ENCODE measurements around the gene VPS26C. TPM values are rescaled to one million over a fixed set of nuclear protein-coding genes. Genes with fewer than 3 reads are reported as not detected.

VPS26C gene
- polyA plus RNA-seq, 1 of the 3 experiments (the other 2 are of a cell fraction): 34.8 TPM

DNA sequence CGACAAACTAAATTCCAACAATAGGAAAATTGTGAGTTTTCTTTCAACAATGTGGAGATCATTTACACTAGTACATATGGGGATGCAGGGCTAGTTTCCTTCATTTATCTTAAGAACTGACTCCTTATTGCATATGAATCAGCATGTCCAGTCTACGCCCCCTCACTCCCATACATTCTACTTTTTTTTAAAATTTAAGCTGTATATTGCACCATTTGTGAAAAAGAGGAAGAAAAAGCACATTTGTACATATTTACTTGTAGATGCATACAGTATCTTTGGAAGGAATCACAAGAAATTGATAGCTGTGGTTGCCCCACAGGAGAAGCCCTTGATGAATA, 15.9 kb downstream of the VPS26C start:
- no peak overlapping the region for H3K27ac ChIP-seq (ENCODE audit: low read depth in 2 of 2, low read length in 1 of 2)
- TF ChIP-seq, protein P1, sequence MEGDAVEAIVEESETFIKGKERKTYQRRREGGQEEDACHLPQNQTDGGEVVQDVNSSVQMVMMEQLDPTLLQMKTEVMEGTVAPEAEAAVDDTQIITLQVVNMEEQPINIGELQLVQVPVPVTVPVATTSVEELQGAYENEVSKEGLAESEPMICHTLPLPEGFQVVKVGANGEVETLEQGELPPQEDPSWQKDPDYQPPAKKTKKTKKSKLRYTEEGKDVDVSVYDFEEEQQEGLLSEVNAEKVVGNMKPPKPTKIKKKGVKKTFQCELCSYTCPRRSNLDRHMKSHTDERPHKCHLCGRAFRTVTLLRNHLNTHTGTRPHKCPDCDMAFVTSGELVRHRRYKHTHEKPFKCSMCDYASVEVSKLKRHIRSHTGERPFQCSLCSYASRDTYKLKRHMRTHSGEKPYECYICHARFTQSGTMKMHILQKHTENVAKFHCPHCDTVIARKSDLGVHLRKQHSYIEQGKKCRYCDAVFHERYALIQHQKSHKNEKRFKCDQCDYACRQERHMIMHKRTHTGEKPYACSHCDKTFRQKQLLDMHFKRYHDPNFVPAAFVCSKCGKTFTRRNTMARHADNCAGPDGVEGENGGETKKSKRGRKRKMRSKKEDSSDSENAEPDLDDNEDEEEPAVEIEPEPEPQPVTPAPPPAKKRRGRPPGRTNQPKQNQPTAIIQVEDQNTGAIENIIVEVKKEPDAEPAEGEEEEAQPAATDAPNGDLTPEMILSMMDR (IDR thresholded peaks at IDR 0.05): no peak
- TF ChIP-seq RCOR1 (IDR thresholded peaks at IDR 0.05; ENCODE audit: low read length): no peak
- TF ChIP-seq, protein P2, sequence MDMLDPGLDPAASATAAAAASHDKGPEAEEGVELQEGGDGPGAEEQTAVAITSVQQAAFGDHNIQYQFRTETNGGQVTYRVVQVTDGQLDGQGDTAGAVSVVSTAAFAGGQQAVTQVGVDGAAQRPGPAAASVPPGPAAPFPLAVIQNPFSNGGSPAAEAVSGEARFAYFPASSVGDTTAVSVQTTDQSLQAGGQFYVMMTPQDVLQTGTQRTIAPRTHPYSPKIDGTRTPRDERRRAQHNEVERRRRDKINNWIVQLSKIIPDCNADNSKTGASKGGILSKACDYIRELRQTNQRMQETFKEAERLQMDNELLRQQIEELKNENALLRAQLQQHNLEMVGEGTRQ (IDR thresholded peaks at IDR 0.05; ENCODE audit: borderline replicate concordance, low read depth, low read length): no peak
- no peak for TF ChIP-seq TEAD4 (IDR thresholded peaks at IDR 0.05; ENCODE audit: borderline replicate concordance, insufficient read depth)
- TF ChIP-seq, protein P3, sequence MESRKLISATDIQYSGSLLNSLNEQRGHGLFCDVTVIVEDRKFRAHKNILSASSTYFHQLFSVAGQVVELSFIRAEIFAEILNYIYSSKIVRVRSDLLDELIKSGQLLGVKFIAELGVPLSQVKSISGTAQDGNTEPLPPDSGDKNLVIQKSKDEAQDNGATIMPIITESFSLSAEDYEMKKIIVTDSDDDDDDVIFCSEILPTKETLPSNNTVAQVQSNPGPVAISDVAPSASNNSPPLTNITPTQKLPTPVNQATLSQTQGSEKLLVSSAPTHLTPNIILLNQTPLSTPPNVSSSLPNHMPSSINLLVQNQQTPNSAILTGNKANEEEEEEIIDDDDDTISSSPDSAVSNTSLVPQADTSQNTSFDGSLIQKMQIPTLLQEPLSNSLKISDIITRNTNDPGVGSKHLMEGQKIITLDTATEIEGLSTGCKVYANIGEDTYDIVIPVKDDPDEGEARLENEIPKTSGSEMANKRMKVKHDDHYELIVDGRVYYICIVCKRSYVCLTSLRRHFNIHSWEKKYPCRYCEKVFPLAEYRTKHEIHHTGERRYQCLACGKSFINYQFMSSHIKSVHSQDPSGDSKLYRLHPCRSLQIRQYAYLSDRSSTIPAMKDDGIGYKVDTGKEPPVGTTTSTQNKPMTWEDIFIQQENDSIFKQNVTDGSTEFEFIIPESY (IDR thresholded peaks at IDR 0.05; ENCODE audit: borderline replicate concordance, low read depth): no peak
- TF ChIP-seq SMC3 (IDR thresholded peaks at IDR 0.05; ENCODE audit: low read depth, low read length): no peak
- TF ChIP-seq, protein P4, sequence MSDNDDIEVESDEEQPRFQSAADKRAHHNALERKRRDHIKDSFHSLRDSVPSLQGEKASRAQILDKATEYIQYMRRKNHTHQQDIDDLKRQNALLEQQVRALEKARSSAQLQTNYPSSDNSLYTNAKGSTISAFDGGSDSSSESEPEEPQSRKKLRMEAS (IDR thresholded peaks at IDR 0.05; ENCODE audit: low read depth): no peak
- H3K9me2 ChIP-seq: no peaks in the 10 kb centered on the region
- DNase-seq: no peak
- H2AFZ ChIP-seq (ENCODE audit: low read depth): no peak overlapping the region
- peaks cover 8% of the 10 kb centered on the region for H3F3A ChIP-seq (replicated peaks; ENCODE audit: insufficient read depth)
- 85% methylated on average over 2 of the region's 2 CpGs for WGBS (ENCODE audit: low lambda C conversion rate)
- no peak overlapping the region for H3K9ac ChIP-seq
- H3K9me3 ChIP-seq: 0 out of 2 replicates have a peak, but pooled peaks cover under 1% of the 10 kb centered on the region
- no peaks in the 10 kb centered on the region for H3K27me3 ChIP-seq (ENCODE audit: insufficient read depth)
- H4K20me1 ChIP-seq (ENCODE audit: insufficient read depth): peaks cover 74% of the 10 kb centered on the region
- ChIA-PET CTCF (no interaction called here), POLR2A (no interaction called here)
- peaks cover 97% of the 10 kb centered on the region for H3K79me2 ChIP-seq (ENCODE audit: insufficient read depth)
- peaks cover 0 to 6% of the 10 kb centered on the region in 2 experiments for H3K36me3 ChIP-seq (replicated peaks in 1 of 2; ENCODE audit: control insufficient read depth in 1 of 2, insufficient read depth in 2 of 2, low read length in 1 of 2)
- no peak overlapping the region for H3K4me2 ChIP-seq
- H3K4me1 ChIP-seq (ENCODE audit: control insufficient read depth in 1 of 2, insufficient read depth in 2 of 2, low read depth in 1 of 2, low read length in 1 of 2): no peaks in the 10 kb centered on the region; a peak in 2 of 4 replicates
- H3K4me3 ChIP-seq (ENCODE audit: low read depth in 2 of 2, low read length in 1 of 2): no peak overlapping the region

DNA sequence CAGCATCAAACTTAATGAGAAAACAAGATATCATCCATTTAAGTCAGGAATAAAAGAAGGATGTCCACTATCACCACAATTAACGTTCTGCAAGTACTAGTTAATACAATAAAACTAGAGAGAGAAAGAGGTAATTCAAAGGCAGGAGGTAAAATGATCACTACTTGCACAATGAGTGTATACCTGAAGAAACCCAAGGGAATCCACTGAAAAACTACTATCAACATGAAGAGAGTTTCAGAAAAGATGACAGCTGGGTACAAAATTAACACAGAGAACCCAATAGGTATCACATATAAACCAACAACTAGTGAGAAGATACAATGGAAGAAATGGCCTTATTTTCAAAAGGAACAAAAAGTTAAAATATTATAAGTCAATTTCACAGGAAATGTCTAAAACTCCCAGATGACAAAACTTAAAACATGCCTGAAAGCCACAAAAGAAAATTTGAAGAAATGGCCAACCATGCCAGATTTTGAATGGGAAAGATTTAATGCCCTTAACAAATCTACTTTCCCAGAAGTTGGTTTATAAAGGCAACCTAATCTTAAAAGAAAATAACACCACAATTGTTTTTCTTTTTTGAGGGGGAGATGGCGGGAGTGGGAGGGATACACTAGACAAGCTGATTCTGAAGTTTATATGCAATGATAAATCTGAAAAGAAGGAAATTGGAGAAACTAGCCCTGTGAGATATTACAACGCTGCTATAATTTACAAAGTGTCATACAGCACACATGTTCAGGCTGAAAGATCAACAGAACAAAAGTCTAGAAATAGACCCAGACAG, 17.8 kb downstream of the VPS26C start:
- peaks cover 8% of the 10 kb centered on the region for H3F3A ChIP-seq (replicated peaks; ENCODE audit: insufficient read depth)
- H3K9me2 ChIP-seq: no peaks in the 10 kb centered on the region
- WGBS (ENCODE audit: low lambda C conversion rate): 95% methylated on average over 3 of the region's 3 CpGs
- no peak overlapping the region for H2AFZ ChIP-seq (ENCODE audit: low read depth)
- ChIA-PET POLR2A (no interaction called here), CTCF (interaction anchor here (0.6 kb wide), 1 partner anchor 67 kb away, joined by 3 read pairs; no protein-coding TSS in a partner anchor)
- H3K36me3 ChIP-seq (replicated peaks in 1 of 2; ENCODE audit: control insufficient read depth in 1 of 2, insufficient read depth in 2 of 2, low read length in 1 of 2): peaks cover 0 to 4% of the 10 kb centered on the region in 2 experiments
- peaks cover 8% of the 10 kb centered on the region; the same call in 1 of the 2 replicates for H3K9me3 ChIP-seq
- H3K27me3 ChIP-seq (ENCODE audit: insufficient read depth): no peaks in the 10 kb centered on the region
- TF ChIP-seq FOSL2 (IDR thresholded peaks at IDR 0.05; ENCODE audit: borderline replicate concordance, low read depth): no peak
- no peak overlapping the region for H3K27ac ChIP-seq (ENCODE audit: low read depth in 2 of 2, low read length in 1 of 2)
- peaks cover 75% of the 10 kb centered on the region for H4K20me1 ChIP-seq (ENCODE audit: insufficient read depth)
- H3K79me2 ChIP-seq (ENCODE audit: insufficient read depth): peaks cover 100% of the 10 kb centered on the region
- H3K4me1 ChIP-seq (ENCODE audit: control insufficient read depth in 1 of 2, insufficient read depth in 2 of 2, low read depth in 1 of 2, low read length in 1 of 2): no peaks in the 10 kb centered on the region; a peak in 2 of 4 replicates
- H3K4me3 ChIP-seq (ENCODE audit: low read depth in 2 of 2, low read length in 1 of 2): no peak overlapping the region
- no peak overlapping the region for H3K9ac ChIP-seq
- DNase-seq: no peak
- H3K4me2 ChIP-seq: no peak overlapping the region

Measured in SK-N-SH (cell line).